ENCODE data around the gene EIF5AL1. TPM values are rescaled to one million over a fixed set of nuclear protein-coding genes. Genes with fewer than 3 reads are reported as not detected.

The EIF5AL1 gene
- polyA plus RNA-seq, 1 donor from 2014 or later = 0.21 TPM

- Histone ChIP-seq H3K9me3 (ENCODE audit: low read length) (no peaks in the 10 kb centered on the region), H3F3A (ENCODE audit: insufficient read depth, low read length, poor library complexity, severe bottlenecking) (no peaks in the 10 kb centered on the region), H3K27ac (ENCODE audit: low read length) (no peak overlapping the region), H3K9ac (ENCODE audit: low read length) (no peak overlapping the region), H4K20me1 (ENCODE audit: insufficient read depth) (no peaks in the 10 kb centered on the region), H3K4me3 (ENCODE audit: low read length) (no peak overlapping the region), H2AFZ (ENCODE audit: low read depth, low read length) (no peak overlapping the region), H3K36me3 (ENCODE audit: insufficient read depth, low read length) (no peaks in the 10 kb centered on the region), H3K9me2 (ENCODE audit: insufficient read depth, low read length) (no peaks in the 10 kb centered on the region), H3K79me2 (replicated peaks; ENCODE audit: insufficient read depth, low read length) (no peaks in the 10 kb centered on the region), H3K4me2 (ENCODE audit: low read length) (no peak overlapping the region), H3K27me3 (ENCODE audit: insufficient read depth, low read depth, low read length) (no peaks in the 10 kb centered on the region)
- TF ChIP-seq, protein P1, sequence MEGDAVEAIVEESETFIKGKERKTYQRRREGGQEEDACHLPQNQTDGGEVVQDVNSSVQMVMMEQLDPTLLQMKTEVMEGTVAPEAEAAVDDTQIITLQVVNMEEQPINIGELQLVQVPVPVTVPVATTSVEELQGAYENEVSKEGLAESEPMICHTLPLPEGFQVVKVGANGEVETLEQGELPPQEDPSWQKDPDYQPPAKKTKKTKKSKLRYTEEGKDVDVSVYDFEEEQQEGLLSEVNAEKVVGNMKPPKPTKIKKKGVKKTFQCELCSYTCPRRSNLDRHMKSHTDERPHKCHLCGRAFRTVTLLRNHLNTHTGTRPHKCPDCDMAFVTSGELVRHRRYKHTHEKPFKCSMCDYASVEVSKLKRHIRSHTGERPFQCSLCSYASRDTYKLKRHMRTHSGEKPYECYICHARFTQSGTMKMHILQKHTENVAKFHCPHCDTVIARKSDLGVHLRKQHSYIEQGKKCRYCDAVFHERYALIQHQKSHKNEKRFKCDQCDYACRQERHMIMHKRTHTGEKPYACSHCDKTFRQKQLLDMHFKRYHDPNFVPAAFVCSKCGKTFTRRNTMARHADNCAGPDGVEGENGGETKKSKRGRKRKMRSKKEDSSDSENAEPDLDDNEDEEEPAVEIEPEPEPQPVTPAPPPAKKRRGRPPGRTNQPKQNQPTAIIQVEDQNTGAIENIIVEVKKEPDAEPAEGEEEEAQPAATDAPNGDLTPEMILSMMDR (IDR thresholded peaks at IDR 0.05; ENCODE audit: poor library complexity, severe bottlenecking) = no peak
- no peak for TF ChIP-seq TAF1 (IDR thresholded peaks at IDR 0.05; ENCODE audit: low read depth)
- no peak for TF ChIP-seq REST (IDR thresholded peaks at IDR 0.05; ENCODE audit: borderline replicate concordance)
- no peak for TF ChIP-seq EP300 (conservative IDR thresholded peaks at IDR 0.05; ENCODE audit: poor library complexity, severe bottlenecking)
- no peak for TF ChIP-seq EZH2 (IDR thresholded peaks at IDR 0.05; ENCODE audit: borderline replicate concordance, insufficient read depth, low read length, poor library complexity, severe bottlenecking)
- TF ChIP-seq POLR2AphosphoS5 (IDR thresholded peaks at IDR 0.05) = no peak
- TF ChIP-seq RAD21 (conservative IDR thresholded peaks at IDR 0.05) = no peak
- TF ChIP-seq SMC3 (conservative IDR thresholded peaks at IDR 0.05; ENCODE audit: poor library complexity) = no peak
- no peak for TF ChIP-seq MXI1 (conservative IDR thresholded peaks at IDR 0.05; ENCODE audit: poor library complexity, severe bottlenecking)
Observed at GRCh38 chr10:79494871-79495705, 17.2 kb upstream of the EIF5AL1 start.

- H3K36me3 ChIP-seq (ENCODE audit: insufficient read depth, low read length) = no peaks in the 10 kb centered on the region
- TF ChIP-seq, protein P1 (IDR thresholded peaks at IDR 0.05; ENCODE audit: poor library complexity, severe bottlenecking) = no peak
- TF ChIP-seq POLR2AphosphoS5 (IDR thresholded peaks at IDR 0.05) (no peak), RAD21 (conservative IDR thresholded peaks at IDR 0.05) (no peak), EP300 (conservative IDR thresholded peaks at IDR 0.05; ENCODE audit: poor library complexity, severe bottlenecking) (no peak), SMC3 (conservative IDR thresholded peaks at IDR 0.05; ENCODE audit: poor library complexity) (no peak), REST (IDR thresholded peaks at IDR 0.05; ENCODE audit: borderline replicate concordance) (no peak), TAF1 (IDR thresholded peaks at IDR 0.05; ENCODE audit: low read depth) (no peak), MXI1 (conservative IDR thresholded peaks at IDR 0.05; ENCODE audit: poor library complexity, severe bottlenecking) (no peak), EZH2 (IDR thresholded peaks at IDR 0.05; ENCODE audit: borderline replicate concordance, insufficient read depth, low read length, poor library complexity, severe bottlenecking) (no peak)
- H3K27me3 ChIP-seq (ENCODE audit: insufficient read depth, low read depth, low read length) = no peaks in the 10 kb centered on the region
Observed at GRCh38 chr10:79495791-79496190, 16.5 kb upstream of the EIF5AL1 start.

More at GRCh38 chr10:79495791-79496190, 16.5 kb upstream of the EIF5AL1 start:
- Histone ChIP-seq H3K27ac (ENCODE audit: low read length) (no peak overlapping the region), H3F3A (ENCODE audit: insufficient read depth, low read length, poor library complexity, severe bottlenecking) (no peaks in the 10 kb centered on the region), H3K9me3 (ENCODE audit: low read length) (no peaks in the 10 kb centered on the region), H3K4me2 (ENCODE audit: low read length) (no peak overlapping the region), H2AFZ (ENCODE audit: low read depth, low read length) (no peak overlapping the region), H3K79me2 (replicated peaks; ENCODE audit: insufficient read depth, low read length) (no peaks in the 10 kb centered on the region), H3K9me2 (ENCODE audit: insufficient read depth, low read length) (no peaks in the 10 kb centered on the region), H3K4me3 (ENCODE audit: low read length) (no peak overlapping the region), H4K20me1 (ENCODE audit: insufficient read depth) (no peaks in the 10 kb centered on the region), H3K9ac (ENCODE audit: low read length) (no peak overlapping the region)

All from neural cell (in vitro differentiated cells).